Anterior cingulate cortex (tissue), 58 donors: ENCODE data around the gene PPARD.

ENCODE experiments used
- DNase-seq, 58 donors: peaks; one replicate each; lab custom pipeline; 2025; lab: John Stamatoyannopoulos, UW

PPARD gene

GRCh38 chr6:35457907-35458306 is 115.5 kb downstream of the PPARD start:
- DNase-seq, result no peak

- no peak for DNase-seq
Measured at GRCh38 chr6:35461270-35461669, 118.9 kb downstream of the PPARD start.

- DNase-seq, result no peak
Measured at GRCh38 chr6:35463292-35463691, 120.9 kb downstream of the PPARD start.

- DNase-seq, result no peak
Measured at GRCh38 chr6:35465646-35466045, 123.3 kb downstream of the PPARD start.

- peak; percentile 62 to 98 (median 92) for DNase-seq
Measured at GRCh38 chr6:35468181-35468979, 126.0 kb downstream of the PPARD start, which contains the start of gene RPL10A. TSS of gene RPL10A (plus strand) at chr6:35468401. CDS start at chr6:35468435, 34 bp downstream.

- peak in 10 of 58 donors; percentile 41 to 70 (median 54) for DNase-seq
Measured at GRCh38 chr6:35468980-35469750, 126.8 kb downstream of the PPARD start.

GRCh38 chr6:35469751-35470662 is 127.6 kb downstream of the PPARD start:
- peak in 1 of 58 donors; percentile 5 for DNase-seq

- no peak for DNase-seq
Measured at GRCh38 chr6:35470663-35471120, 128.3 kb downstream of the PPARD start.

GRCh38 chr6:35471836-35472345 is 129.5 kb downstream of the PPARD start:
- no peak for DNase-seq

- DNase-seq, result no peak
Measured at GRCh38 chr6:35473075-35473849, 130.9 kb downstream of the PPARD start.

GRCh38 chr6:35473850-35474130 is 131.4 kb downstream of the PPARD start:
- DNase-seq, result no peak

GRCh38 chr6:35474131-35474941 is 132.0 kb downstream of the PPARD start:
- no peak for DNase-seq

GRCh38 chr6:35474942-35475570 is 132.7 kb downstream of the PPARD start:
- DNase-seq, result no peak

GRCh38 chr6:35475573-35475972 is 133.2 kb downstream of the PPARD start:
- peak in 1 of 58 donors; percentile 16 for DNase-seq

GRCh38 chr6:35476004-35476403 is 133.6 kb downstream of the PPARD start:
- DNase-seq, result no peak

GRCh38 chr6:35477028-35477427 is 134.7 kb downstream of the PPARD start:
- DNase-seq, result no peak
